Activated T-cell treated with anti-CD3 and anti-CD28 coated beads, Interleukin-2, amount 50 U/mL, for 72 hours (primary cell): Measurements from ENCODE around the gene TRPM7. TPM values are rescaled to one million over a fixed set of nuclear protein-coding genes. Genes with fewer than 3 reads are reported as not detected.

Source experiments
- ATAC-seq, 2 donors: fragments of 150-1000 bp; cut with Tn5 transposase; replicated peaks in 1 of 2; 2 replicates each; pipeline ENCODE4 v1.10.0; 2021; ENCODE audit warnings: moderate library complexity in 2 of 2, mild to moderate bottlenecking in 1 of 2
- DNase-seq, 2 donors: peaks; one replicate each; pipeline ENCODE4 v3.0.0; 2021 to 2022; ENCODE audit warnings: mixed read lengths in 1 of 2
- H3K27ac Mint-ChIP-seq: one replicate; pipeline ENCODE4 v1.8.0; 2022; ENCODE audit warnings: mild to moderate bottlenecking, moderate library complexity, mixed read lengths
- H3K27me3 Mint-ChIP-seq: one replicate; pipeline ENCODE4 v1.8.0; 2022; ENCODE audit warnings: low read depth, mixed read lengths
- H3K36me3 Mint-ChIP-seq, 2 donors: one replicate each; pipeline ENCODE4 v1.8.0; 2022; ENCODE audit warnings: mixed read lengths in 2 of 2, mild to moderate bottlenecking in 1 of 2; ENCODE audit not compliant: insufficient read depth in 2 of 2
- H3K4me1 Mint-ChIP-seq: one replicate; pipeline ENCODE4 v1.8.0; 2022; ENCODE audit warnings: low read depth, mixed read lengths
- H3K4me3 Mint-ChIP-seq, 2 donors: one replicate each; pipeline ENCODE4 v1.8.0; 2022; ENCODE audit warnings: mild to moderate bottlenecking in 2 of 2, mixed read lengths in 2 of 2, moderate library complexity in 2 of 2
- H3K9me3 Mint-ChIP-seq, 2 donors: one replicate each; pipeline ENCODE4 v1.8.0; 2022; ENCODE audit warnings: mixed read lengths in 2 of 2
- total RNA-seq, 2 donors: library from RNA; stranded (reverse); gene quantifications; one replicate each; pipeline ENCODE4 v1.2.3, GENCODE V29; 2022

The TRPM7 gene
- total RNA-seq, 2 donors from 2014 or later, result 58.5 to 58.7 TPM

DNA sequence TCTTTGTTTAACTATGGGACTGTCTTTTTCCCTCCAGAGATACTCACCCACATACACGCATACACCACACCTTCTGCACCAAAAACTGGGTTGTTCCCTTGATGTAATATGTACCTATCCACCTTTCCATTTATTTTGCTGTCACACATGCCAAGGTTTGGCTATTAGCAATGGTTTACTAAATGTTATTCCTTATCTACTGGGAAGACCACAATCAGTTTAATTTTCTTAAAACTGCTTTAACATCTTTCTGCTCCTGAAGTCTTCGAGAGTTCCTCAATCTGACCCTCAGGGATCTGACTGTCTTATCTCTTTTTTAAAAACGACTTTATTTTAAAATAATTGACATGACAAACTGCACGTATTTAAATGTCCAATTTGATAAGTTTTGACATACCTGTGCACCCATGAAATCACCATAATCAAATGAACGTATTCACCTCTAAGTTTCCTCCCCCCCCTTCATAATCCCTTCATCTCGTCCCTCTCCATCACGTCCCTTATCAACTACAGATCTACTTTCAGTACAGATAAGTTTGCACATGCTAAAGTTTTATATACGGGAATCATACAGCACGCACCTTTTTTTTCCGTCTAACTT, 805 bp upstream of the TRPM7 start:
- Mint-ChIP-seq H3K27ac (peak overlapping the region; percentile 96), H3K27me3 (no peaks in the 10 kb centered on the region), H3K36me3 (peaks cover 12 to 29% of the 10 kb centered on the region in 2 donors), H3K4me3 (peak overlapping the region; percentile 95 to 99), H3K9me3 (no peaks in the 10 kb centered on the region), H3K4me1 (peaks cover 51% of the 10 kb centered on the region)
- no peak for DNase-seq
- ATAC-seq, result no peak

DNA sequence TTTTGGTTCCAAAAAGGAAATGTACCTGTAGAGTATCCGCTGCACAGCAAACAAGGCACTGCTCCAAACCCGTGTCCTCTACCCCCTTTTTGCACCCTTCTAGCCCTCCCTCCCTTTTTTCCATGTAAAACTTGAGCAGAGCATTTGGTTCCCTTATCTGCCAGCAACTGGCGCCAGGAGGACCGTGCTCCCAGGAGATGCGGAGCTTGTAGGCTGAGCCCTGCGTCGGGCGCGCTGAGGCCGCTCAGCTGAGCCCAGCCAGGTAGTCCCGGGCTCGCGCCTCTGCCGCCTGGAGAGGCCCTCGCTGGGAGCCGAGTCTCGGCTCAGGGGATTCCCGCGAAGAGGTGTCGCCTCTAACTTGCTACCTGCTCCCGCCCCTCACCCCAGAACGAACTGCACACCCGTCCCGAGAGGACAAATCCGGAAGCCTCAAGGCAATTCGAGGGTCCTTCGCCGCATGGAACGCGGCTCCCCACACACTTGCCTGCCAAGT, 575 bp downstream of the TRPM7 start:
- ATAC-seq (peak; percentile 71 to 73), DNase-seq (peak; percentile 76 to 81)
- H3K9me3 Mint-ChIP-seq, result no peaks in the 10 kb centered on the region
- peak overlapping the region; percentile 86 for H3K27ac Mint-ChIP-seq
- peak overlapping the region; percentile 95 to 99 for H3K4me3 Mint-ChIP-seq
- peaks cover 15 to 30% of the 10 kb centered on the region in 2 donors for H3K36me3 Mint-ChIP-seq
- peaks cover 65% of the 10 kb centered on the region for H3K4me1 Mint-ChIP-seq
- no peaks in the 10 kb centered on the region for H3K27me3 Mint-ChIP-seq

DNA sequence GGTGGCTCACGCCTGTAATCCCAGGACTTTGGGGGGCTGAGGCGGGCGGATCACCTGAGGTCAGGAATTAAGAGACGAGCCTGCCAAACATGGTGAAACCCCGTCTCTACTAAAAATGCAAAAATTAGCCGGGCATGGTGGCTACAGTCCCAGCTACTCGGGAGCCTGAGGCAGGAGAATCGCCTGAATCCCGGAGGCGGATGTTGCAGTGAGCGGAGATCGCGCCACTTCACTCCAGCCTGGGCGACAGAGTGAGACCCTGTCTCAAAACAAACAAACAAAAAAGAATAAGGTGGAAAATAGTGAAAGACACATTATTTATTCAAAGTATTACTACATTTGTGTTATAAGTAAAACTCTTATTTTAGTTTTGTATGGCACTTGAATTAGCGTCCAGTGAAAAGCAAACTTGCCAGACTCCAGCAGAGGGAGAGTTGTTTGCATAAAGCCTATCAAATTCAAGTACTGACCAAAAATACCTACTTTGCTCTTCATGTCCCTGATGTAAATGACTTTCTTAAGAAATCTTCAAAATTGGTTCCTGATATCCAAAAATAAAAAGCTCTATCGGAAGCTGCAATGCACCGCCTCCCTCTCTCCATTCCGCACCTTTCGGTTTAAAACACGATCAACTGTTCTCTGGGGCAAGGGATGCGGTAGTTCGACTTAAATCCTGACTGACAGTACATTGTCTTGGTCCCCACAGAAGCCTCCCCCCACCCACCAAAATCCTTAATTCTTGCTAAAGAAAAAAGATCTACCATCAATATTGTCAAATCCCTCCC, 1.2 kb downstream of the TRPM7 start:
- H3K27me3 Mint-ChIP-seq, result no peaks in the 10 kb centered on the region
- peak overlapping the region; percentile 86 for H3K27ac Mint-ChIP-seq
- no peak for DNase-seq
- H3K4me3 Mint-ChIP-seq, result peak overlapping the region; percentile 95 to 99
- H3K36me3 Mint-ChIP-seq, result peaks cover 15 to 30% of the 10 kb centered on the region in 2 donors
- H3K9me3 Mint-ChIP-seq, result no peaks in the 10 kb centered on the region
- no peak for ATAC-seq
- H3K4me1 Mint-ChIP-seq, result peaks cover 66% of the 10 kb centered on the region

DNA sequence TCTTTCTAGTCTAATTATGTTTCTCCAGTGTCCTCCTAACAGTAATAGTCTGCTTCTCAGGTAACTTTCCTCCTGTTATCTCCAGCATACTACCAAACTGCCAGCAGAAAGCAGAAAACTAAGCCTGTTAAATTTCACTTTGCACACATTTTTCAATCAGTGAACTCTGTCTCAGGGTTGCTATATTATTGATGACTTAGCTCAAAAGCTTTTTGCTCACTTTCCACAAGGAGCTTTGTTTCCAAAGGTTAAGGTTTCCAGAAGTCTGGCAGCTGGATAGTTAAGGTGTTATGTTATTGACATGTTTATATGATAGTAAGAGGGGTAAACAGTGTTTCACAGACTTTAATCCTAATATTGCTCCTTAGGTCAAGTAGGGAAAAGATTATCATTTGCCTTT, 5.1 kb downstream of the TRPM7 start:
- Mint-ChIP-seq H3K4me3 (peak overlapping the region; percentile 29 to 67), H3K36me3 (peaks cover 12 to 31% of the 10 kb centered on the region in 2 donors), H3K4me1 (peaks cover 63% of the 10 kb centered on the region), H3K9me3 (no peaks in the 10 kb centered on the region), H3K27ac (peak overlapping the region; percentile 49), H3K27me3 (no peaks in the 10 kb centered on the region)
- ATAC-seq (no peak), DNase-seq (no peak)

DNA sequence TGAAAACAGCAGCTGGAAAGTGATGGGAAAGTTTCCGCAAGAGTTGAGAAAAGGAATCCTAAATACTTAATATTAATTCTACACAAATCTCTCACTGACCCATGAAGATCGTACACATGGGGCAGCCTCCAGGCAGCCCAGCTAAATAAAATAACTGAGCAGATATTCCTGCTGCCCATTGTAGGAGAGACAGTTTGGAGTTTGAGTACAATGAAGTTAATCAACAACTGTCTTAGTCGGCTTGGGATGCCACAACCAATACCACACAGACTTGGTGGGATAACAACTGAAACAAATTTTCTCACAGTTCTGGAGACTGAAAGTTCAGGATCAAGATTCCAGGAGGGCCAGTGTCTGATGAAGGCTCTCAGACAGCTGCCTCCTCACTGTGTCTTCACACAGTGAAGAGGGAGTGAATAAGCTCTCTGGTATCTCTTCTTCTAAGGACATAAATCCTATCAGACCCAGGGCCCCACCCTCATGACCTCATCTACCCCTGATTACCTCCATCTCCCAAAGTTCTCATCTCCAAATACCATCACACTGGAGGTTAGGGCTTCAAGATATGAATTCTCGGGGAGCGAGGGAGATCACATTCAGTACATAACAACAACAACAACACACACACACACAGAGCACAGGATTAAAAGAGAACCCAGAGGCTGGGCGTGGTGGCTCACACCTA, 9.7 kb downstream of the TRPM7 start:
- no peaks in the 10 kb centered on the region for H3K9me3 Mint-ChIP-seq
- peaks cover 39% of the 10 kb centered on the region for H3K4me1 Mint-ChIP-seq
- H3K36me3 Mint-ChIP-seq, result peaks cover 3 to 5% of the 10 kb centered on the region in 2 donors
- DNase-seq, result no peak
- H3K4me3 Mint-ChIP-seq, result peak overlapping the region in 1 of 2 donors; percentile 29
- no peaks in the 10 kb centered on the region for H3K27me3 Mint-ChIP-seq
- peak overlapping the region; percentile 6 for H3K27ac Mint-ChIP-seq
- ATAC-seq, result no peak

DNA sequence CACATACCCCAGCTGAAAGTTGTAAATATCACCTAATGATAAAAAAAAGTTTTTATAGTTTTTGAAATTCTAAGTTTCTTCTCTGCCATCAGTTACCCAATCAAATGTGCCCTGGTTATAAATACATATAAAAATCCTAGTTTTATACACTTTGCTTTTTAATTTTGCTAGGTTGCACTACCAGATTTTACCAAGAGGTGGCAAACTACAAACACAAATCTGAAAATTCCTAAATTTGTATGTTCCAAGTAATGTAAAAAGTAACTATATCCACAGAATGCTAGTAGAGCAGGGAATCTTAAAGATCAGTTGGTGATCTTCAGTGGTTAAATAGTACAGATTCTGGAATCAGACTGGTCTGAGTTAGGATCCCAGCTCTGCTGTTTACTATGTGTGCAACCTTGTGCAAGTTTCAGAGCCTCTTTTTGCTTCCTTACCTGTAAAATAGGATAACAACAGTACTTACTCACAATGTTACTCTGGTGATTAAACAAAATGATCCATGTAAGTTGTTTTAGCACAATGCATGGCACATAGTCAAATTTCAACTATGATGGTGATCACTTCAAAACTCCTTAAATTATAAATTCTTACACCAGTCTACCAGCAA, 11.0 kb downstream of the TRPM7 start:
- no peaks in the 10 kb centered on the region for H3K27me3 Mint-ChIP-seq
- ATAC-seq, result no peak
- H3K36me3 Mint-ChIP-seq, result peaks cover 1 to 5% of the 10 kb centered on the region in 2 donors
- DNase-seq, result peak in 1 of 2 donors; percentile 12
- no peaks in the 10 kb centered on the region for H3K9me3 Mint-ChIP-seq
- peak overlapping the region; percentile 38 for H3K27ac Mint-ChIP-seq
- peaks cover 35% of the 10 kb centered on the region for H3K4me1 Mint-ChIP-seq
- H3K4me3 Mint-ChIP-seq, result no peak overlapping the region

DNA sequence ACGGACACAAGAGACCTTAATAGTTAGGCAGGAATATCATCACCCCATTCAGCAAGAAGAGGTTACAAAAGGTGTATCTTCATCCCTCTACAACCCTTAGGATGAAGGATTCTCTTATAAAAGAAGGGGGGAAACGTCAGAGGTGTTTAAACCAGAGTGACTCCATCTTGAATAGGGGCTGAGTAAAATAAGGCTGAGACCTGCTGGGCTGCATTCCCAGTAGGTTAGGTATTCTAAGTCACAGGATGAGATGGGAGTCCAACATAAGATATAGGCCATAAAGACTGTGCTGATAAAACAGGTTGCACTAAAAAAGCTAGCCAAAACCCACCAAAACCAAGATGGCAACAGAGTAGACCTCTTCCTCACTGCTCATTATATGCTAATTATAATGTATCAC, 16.5 kb downstream of the TRPM7 start:
- no peak for DNase-seq
- Mint-ChIP-seq H3K27me3 (no peaks in the 10 kb centered on the region), H3K27ac (no peak overlapping the region), H3K36me3 (peaks cover 0 to 8% of the 10 kb centered on the region in 2 donors), H3K4me1 (peaks cover 12% of the 10 kb centered on the region), H3K9me3 (no peaks in the 10 kb centered on the region), H3K4me3 (no peak overlapping the region)
- ATAC-seq, result no peak

DNA sequence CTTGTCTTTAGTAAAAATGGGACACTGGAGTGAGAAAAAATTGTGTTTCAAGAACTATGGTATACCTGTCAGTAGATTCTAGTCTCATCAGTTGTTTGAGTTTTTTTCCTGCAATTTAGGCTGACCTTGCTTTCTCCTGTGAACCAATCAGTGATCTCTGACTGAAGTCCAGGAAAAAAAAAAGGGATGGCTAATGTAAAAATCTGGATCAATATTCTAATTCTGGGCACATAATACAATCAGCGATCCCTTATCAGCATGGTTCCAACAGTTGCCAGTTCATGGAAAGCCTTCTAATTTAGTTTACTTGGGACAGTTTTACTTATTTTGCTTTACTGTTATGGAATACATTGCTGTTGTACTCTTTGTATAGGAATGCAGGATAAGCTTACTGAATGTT, 17.0 kb downstream of the TRPM7 start:
- Mint-ChIP-seq H3K36me3 (peaks cover 0 to 8% of the 10 kb centered on the region in 2 donors), H3K4me1 (peaks cover 7% of the 10 kb centered on the region), H3K4me3 (no peak overlapping the region), H3K27ac (no peak overlapping the region), H3K27me3 (no peaks in the 10 kb centered on the region), H3K9me3 (no peaks in the 10 kb centered on the region)
- ATAC-seq (no peak), DNase-seq (no peak)

DNA sequence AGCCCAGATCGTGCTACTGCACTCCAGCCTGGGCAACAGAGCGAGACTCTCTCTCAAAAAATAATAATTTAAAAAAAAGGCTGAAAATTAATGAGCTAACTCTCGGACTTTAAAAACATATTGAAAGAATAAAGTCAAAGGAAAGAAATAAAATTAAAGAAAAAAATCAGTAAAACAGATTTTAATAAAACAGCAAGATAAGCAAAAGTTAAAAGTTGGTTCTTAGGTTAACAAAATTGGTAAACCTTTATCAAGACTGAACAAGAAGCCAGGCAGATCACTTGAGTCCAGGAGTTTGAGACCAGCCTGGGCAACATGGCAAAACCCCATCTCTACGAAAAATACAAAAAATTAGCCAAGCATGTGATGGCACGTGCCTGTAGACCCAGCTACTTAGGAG, 20.7 kb downstream of the TRPM7 start:
- no peaks in the 10 kb centered on the region for H3K27me3 Mint-ChIP-seq
- H3K36me3 Mint-ChIP-seq, result peaks cover 0 to 18% of the 10 kb centered on the region in 2 donors
- DNase-seq, result no peak
- H3K4me3 Mint-ChIP-seq, result no peak overlapping the region
- ATAC-seq, result no peak
- H3K9me3 Mint-ChIP-seq, result no peaks in the 10 kb centered on the region
- no peak overlapping the region for H3K27ac Mint-ChIP-seq
- H3K4me1 Mint-ChIP-seq, result peaks cover 2% of the 10 kb centered on the region

DNA sequence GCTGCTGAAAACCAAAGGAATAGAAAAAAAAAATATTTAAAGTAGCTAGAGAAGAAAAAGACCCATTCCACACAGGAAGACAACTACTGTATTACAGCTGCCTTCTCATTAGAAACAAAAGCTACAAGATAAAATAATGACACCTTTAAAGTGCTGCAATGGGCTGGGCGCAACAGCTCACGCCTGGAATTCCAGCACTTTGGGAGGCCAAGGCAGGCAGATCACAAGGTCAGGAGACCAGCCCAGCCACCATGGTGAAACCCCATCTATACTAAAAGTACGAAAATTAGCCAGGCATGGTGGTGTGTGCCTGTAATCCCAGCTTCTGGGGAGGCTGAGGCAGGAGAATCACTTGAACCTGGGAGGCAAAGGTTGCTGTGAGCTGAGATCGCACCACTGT, 31.0 kb downstream of the TRPM7 start:
- H3K36me3 Mint-ChIP-seq, result peaks cover 15 to 44% of the 10 kb centered on the region in 2 donors
- H3K27ac Mint-ChIP-seq, result no peak overlapping the region
- H3K9me3 Mint-ChIP-seq, result no peaks in the 10 kb centered on the region

DNA sequence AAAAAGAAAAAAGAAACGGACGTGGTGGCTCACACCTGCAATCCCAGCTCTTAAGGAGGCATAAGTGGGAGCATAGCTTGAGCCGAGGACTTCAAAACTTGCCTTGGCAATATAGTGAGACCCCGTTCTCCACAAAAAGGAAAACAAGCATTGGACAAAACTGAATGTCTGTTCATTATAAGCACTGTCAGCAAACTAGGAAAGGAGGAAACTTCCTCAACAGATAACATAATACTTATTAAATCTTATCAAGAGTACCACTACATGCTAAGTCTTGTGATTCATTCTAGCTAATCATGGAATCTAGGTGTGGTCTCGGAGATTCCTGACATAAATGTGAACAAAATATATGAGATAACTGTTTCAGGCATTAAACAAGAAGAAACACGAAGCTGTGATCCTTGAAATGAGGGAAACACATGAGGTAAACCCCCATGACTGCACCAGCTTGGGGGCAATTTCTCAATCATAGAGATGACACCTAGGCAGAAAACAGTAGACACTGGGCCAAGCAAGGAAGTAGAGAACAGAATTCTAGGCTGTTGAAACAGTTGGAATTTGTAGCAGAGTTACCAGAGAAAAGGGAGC, 33.3 kb downstream of the TRPM7 start:
- Mint-ChIP-seq H3K4me3 (no peak overlapping the region), H3K27me3 (no peaks in the 10 kb centered on the region), H3K36me3 (peaks cover 18 to 51% of the 10 kb centered on the region in 2 donors), H3K9me3 (no peaks in the 10 kb centered on the region), H3K4me1 (peaks cover 27% of the 10 kb centered on the region), H3K27ac (peak overlapping the region; percentile 80)
- DNase-seq (no peak), ATAC-seq (no peak)

More for the DNA sequence above, 31.0 kb downstream of the TRPM7 start:
- Mint-ChIP-seq H3K4me1 (peaks cover 27% of the 10 kb centered on the region), H3K4me3 (no peak overlapping the region), H3K27me3 (no peaks in the 10 kb centered on the region)
- ATAC-seq (no peak), DNase-seq (no peak)

DNA sequence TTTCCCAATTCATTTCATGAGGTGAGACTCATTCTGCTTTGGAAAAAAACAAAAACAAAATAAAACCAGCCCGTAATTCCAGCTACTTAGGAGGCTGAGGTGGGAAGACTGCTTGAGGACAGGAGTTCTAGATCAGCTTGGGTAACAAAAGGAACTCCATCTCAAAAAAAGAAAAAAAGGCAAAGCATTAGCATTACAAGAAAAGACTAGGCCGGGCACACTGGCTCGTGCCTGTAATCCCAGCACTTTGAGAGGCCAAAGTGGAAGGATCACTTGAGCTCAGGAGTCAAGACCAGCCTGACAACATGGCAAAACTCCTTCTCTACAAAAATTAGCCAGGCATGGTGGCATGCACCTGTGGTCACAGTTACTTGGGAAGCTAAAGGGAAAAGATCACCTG, 33.9 kb downstream of the TRPM7 start:
- peak overlapping the region; percentile 61 for H3K27ac Mint-ChIP-seq
- H3K27me3 Mint-ChIP-seq, result no peaks in the 10 kb centered on the region
- H3K36me3 Mint-ChIP-seq, result peaks cover 18 to 50% of the 10 kb centered on the region in 2 donors
- ATAC-seq (no peak), DNase-seq (no peak)
- H3K4me3 Mint-ChIP-seq, result no peak overlapping the region
- no peaks in the 10 kb centered on the region for H3K9me3 Mint-ChIP-seq
- peaks cover 27% of the 10 kb centered on the region for H3K4me1 Mint-ChIP-seq
